ENCODE measurements around the gene ELAPOR1.

ELAPOR1 gene

DNA sequence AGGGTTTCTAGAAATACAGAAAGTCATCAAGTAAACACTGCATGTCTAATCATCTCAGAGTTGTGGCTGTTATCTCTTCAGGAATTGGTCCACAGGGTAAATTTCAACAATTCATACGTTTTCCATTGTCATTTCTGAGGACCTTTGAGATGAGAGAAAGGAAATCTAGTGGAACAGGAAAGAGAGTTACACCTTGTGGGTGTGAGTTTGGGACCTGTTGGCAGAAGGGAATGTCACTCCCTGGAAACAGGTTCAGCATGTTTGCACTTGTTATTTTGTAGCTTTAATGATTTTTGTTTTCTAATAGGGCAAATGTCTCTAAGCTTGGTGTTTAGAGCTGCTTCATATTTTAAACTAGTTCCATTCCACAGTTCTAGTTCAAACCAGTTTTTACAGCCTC, 17.8 kb upstream of the ELAPOR1 start:
- 100% methylated on average over 1 of the region's 1 CpG for WGBS, 2 experiments (ENCODE audit: insufficient coverage in 2 of 2)
- H3K27ac ChIP-seq (ENCODE audit: low read depth, low read length, severe bottlenecking) = no peak overlapping the region

DNA sequence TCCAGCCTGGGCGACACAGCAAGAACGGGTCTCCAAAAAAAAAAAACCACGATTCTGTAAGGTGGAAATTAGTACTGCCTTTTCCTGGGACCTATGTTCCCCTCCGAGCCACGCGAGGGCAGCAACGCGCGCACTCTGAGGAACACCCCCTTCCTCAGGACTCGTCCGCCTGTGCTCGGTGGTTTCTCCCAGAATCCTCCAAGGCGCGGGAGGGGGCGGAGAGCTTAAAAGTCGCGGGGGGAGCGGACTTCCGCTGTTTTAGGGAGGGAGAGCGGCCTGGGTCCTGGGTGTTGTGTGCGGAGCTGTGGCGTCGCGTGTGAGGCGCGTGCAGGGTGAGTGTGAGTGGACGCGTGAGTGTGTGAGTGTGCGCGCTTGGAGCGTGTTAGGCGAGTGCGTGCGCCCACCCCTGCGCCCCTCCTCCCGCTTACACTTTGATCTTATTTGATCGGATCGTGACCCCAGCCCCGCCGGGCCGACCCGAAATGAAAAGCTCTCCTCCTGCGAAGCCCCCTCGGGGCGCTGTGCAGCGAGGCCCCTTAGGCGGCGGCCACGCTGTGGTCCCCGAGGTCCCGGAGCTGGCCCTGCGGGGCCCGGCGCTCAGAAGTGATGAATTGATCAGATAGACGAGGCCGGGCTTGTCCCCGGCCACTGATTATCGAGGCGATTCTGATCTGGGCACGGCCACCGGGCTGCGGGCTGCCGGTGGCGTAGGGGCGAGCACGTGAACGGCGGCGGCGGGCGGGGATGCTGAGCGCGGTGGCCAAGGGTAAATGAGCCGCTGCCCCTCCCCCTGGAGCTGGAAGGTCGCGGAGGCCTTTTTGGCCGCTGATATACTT, 13.8 kb upstream of the ELAPOR1 start:
- WGBS, 2 experiments (ENCODE audit: insufficient coverage in 2 of 2) = 1% methylated on average over 36 to 48 of the region's 77 CpGs

More for the DNA sequence above, 17.8 kb upstream of the ELAPOR1 start:
- Histone ChIP-seq H3K9me3 (ENCODE audit: control insufficient read depth, low read length) (no peaks in the 10 kb centered on the region), H3K4me3 (ENCODE audit: extremely low read depth, insufficient read depth, low read length, poor library complexity, severe bottlenecking) (no peak overlapping the region), H3K36me3 (ENCODE audit: control insufficient read depth, insufficient read depth, low read length) (peaks cover 26% of the 10 kb centered on the region), H3K4me1 (ENCODE audit: control insufficient read depth, insufficient read depth, low read length, poor library complexity, severe bottlenecking) (no peaks in the 10 kb centered on the region)

DNA sequence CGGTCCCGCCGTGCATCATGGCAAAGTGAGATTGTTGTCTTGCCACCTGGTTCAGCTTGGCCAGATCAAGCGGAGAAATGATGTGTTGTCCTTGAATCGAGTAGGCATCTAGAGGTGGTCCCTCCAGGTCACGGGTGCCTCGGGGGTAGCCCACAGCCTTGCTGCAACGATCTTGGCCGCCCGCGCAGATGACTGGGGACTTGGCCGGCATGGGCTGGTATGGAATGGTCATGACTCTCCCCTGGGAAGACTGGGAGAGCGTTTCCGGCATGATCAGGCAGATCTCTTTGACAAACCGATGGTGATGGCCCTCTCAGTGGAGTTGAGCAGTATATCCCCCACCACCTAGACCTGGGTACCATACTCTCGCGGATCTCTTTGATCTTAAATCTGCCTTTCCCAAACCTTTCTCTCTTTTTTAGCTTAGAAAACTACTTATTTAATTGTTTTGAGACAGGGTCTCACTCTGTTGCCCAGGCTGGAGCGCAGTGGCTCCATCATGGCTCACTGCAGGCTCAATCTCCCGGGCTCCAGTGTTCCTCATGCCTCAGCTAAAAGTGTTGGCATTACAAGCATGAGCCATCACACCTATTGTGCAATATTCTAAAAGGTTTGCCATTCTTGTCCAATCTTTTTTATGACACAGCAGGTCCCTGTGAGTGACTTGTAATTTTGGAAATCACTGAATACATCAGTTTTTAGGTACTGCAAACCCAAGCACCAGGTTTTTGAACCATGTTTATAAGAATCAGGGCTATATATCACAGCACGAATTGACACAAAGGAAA, 9.4 kb upstream of the ELAPOR1 start:
- Histone ChIP-seq H3K27ac (ENCODE audit: low read depth, low read length, severe bottlenecking) (no peak overlapping the region), H3K36me3 (ENCODE audit: control insufficient read depth, insufficient read depth, low read length) (peaks cover 19% of the 10 kb centered on the region), H3K9me3 (ENCODE audit: control insufficient read depth, low read length) (no peaks in the 10 kb centered on the region), H3K4me3 (ENCODE audit: extremely low read depth, insufficient read depth, low read length, poor library complexity, severe bottlenecking) (no peak overlapping the region), H3K4me1 (ENCODE audit: control insufficient read depth, insufficient read depth, low read length, poor library complexity, severe bottlenecking) (no peaks in the 10 kb centered on the region)
- WGBS, 2 experiments (ENCODE audit: insufficient coverage in 2 of 2) = 91 to 96% methylated on average over 19 to 20 of the region's 20 CpGs

More for the DNA sequence above, 13.8 kb upstream of the ELAPOR1 start:
- H3K4me3 ChIP-seq (ENCODE audit: extremely low read depth, insufficient read depth, low read length, poor library complexity, severe bottlenecking) = peak overlapping the region; percentile 87
- peak overlapping the region; percentile 88 for H3K27ac ChIP-seq (ENCODE audit: low read depth, low read length, severe bottlenecking)
- H3K36me3 ChIP-seq (ENCODE audit: control insufficient read depth, insufficient read depth, low read length) = peaks cover 27% of the 10 kb centered on the region
- H3K4me1 ChIP-seq (ENCODE audit: control insufficient read depth, insufficient read depth, low read length, poor library complexity, severe bottlenecking) = no peaks in the 10 kb centered on the region
- no peaks in the 10 kb centered on the region for H3K9me3 ChIP-seq (ENCODE audit: control insufficient read depth, low read length)

DNA sequence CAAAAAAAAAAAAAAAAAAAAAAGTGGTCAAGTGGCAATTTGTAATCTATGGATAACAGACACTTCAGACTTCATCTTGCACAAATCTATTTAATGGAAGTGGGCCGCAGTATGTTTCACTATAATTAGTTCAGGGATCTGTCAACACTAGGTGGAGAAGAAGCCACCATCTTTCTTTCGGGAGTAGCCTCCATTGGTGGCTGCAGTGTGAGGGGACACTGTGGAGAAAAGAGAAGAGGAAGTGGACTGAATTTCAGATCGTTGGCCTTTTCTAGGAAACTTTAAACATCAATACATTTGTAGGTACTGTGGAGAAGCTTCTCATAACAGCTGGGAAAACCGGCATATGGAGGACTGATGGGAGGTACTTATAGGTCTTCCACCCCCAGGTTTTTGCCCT, 8.0 kb upstream of the ELAPOR1 start:
- H3K27ac ChIP-seq (ENCODE audit: low read depth, low read length, severe bottlenecking) = no peak overlapping the region
- H3K9me3 ChIP-seq (ENCODE audit: control insufficient read depth, low read length) = no peaks in the 10 kb centered on the region
- no peak overlapping the region for H3K4me3 ChIP-seq (ENCODE audit: extremely low read depth, insufficient read depth, low read length, poor library complexity, severe bottlenecking)
- H3K36me3 ChIP-seq (ENCODE audit: control insufficient read depth, insufficient read depth, low read length) = peaks cover 19% of the 10 kb centered on the region
- WGBS, 2 experiments (ENCODE audit: insufficient coverage in 2 of 2) = 74 to 100% methylated on average over 2 to 3 of the region's 4 CpGs
- H3K4me1 ChIP-seq (ENCODE audit: control insufficient read depth, insufficient read depth, low read length, poor library complexity, severe bottlenecking) = no peaks in the 10 kb centered on the region

DNA sequence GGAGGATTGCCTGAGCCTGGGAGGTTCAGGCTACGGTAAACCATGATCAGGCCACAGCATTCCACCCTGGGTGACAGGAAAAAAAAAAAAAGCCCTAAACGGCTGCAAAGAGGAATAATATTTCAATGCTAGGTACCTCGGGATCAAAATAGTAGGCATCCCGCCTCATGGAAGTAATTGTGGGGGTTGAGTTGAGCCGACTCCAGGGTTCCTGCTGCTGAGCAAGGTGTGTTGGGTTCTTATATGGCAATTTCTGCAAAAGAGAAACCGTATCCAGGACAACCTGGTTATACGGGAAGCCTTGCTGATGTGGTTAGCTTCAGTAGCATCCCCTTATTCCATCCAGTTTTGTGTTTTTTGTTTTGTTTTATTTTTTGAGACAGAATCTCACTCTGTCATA, 6.1 kb upstream of the ELAPOR1 start:
- no peak overlapping the region for H3K4me3 ChIP-seq (ENCODE audit: extremely low read depth, insufficient read depth, low read length, poor library complexity, severe bottlenecking)
- no peak overlapping the region for H3K27ac ChIP-seq (ENCODE audit: low read depth, low read length, severe bottlenecking)
- H3K4me1 ChIP-seq (ENCODE audit: control insufficient read depth, insufficient read depth, low read length, poor library complexity, severe bottlenecking) = no peaks in the 10 kb centered on the region
- H3K36me3 ChIP-seq (ENCODE audit: control insufficient read depth, insufficient read depth, low read length) = peaks cover 6% of the 10 kb centered on the region
- WGBS, 2 experiments (ENCODE audit: insufficient coverage in 2 of 2) = 78 to 89% methylated on average over 5 to 6 of the region's 7 CpGs
- no peaks in the 10 kb centered on the region for H3K9me3 ChIP-seq (ENCODE audit: control insufficient read depth, low read length)

DNA sequence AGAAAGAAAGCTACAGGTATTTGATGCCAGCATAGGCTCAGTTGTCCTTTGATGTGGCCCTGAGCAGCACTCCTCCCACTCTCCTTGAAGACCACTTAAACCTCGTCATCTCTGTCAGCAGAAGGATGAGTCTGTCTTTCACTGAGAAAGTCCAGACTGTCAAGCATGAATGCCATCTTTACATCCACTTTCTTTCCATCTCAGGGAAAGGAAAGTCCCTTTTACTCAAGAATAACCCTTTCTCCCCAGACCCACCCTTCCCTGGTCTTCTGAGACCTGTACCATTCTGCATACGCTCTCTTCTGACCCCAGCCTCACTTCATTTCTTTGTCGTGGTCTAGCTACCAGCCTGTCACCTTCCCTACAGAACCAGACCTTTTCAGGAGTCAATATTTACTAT, 4.0 kb upstream of the ELAPOR1 start:
- no peak overlapping the region for H3K4me3 ChIP-seq (ENCODE audit: extremely low read depth, insufficient read depth, low read length, poor library complexity, severe bottlenecking)
- H3K4me1 ChIP-seq (ENCODE audit: control insufficient read depth, insufficient read depth, low read length, poor library complexity, severe bottlenecking) = no peaks in the 10 kb centered on the region
- H3K27ac ChIP-seq (ENCODE audit: low read depth, low read length, severe bottlenecking) = no peak overlapping the region
- H3K36me3 ChIP-seq (ENCODE audit: control insufficient read depth, insufficient read depth, low read length) = no peaks in the 10 kb centered on the region
- no peaks in the 10 kb centered on the region for H3K9me3 ChIP-seq (ENCODE audit: control insufficient read depth, low read length)
- 69 to 73% methylated on average over 3 of the region's 3 CpGs for WGBS, 2 experiments (ENCODE audit: insufficient coverage in 2 of 2)

DNA sequence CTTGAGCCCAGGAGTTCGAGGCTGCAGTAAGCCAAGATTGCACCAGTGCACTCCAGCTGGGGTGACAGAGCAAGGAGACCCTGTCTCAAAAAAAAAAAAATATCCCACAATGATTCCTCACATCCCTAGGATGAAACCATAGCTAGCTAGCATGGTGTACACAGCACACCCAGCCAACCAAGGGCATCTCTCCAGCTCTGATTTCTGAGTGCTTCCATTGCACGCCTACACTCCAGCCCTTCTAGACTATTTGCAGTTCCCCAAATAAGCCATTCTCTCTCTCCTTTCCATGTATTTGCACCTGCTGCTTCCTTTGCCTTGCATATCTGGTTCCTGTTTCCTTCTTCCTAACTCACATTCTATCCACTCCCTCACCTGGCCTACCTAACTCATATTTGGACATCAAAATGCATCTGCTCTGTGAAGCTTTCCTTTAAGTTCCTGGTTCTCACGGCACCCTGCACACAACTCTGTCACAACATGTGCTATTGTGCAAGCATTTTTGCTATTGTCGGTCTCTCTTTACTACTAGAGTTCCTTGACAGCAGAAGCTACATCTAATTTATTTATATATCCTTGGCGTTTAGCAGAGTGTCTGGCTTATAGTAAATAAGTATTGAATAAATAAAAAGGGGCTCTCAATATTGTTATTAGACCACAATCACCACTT, 2.4 kb upstream of the ELAPOR1 start:
- no peaks in the 10 kb centered on the region for H3K9me3 ChIP-seq (ENCODE audit: control insufficient read depth, low read length)
- H3K4me1 ChIP-seq (ENCODE audit: control insufficient read depth, insufficient read depth, low read length, poor library complexity, severe bottlenecking) = no peaks in the 10 kb centered on the region
- H3K36me3 ChIP-seq (ENCODE audit: control insufficient read depth, insufficient read depth, low read length) = no peaks in the 10 kb centered on the region
- H3K4me3 ChIP-seq (ENCODE audit: extremely low read depth, insufficient read depth, low read length, poor library complexity, severe bottlenecking) = no peak overlapping the region
- no peak overlapping the region for H3K27ac ChIP-seq (ENCODE audit: low read depth, low read length, severe bottlenecking)
- 86 to 94% methylated on average over 3 of the region's 5 CpGs for WGBS, 2 experiments (ENCODE audit: insufficient coverage in 2 of 2)

DNA sequence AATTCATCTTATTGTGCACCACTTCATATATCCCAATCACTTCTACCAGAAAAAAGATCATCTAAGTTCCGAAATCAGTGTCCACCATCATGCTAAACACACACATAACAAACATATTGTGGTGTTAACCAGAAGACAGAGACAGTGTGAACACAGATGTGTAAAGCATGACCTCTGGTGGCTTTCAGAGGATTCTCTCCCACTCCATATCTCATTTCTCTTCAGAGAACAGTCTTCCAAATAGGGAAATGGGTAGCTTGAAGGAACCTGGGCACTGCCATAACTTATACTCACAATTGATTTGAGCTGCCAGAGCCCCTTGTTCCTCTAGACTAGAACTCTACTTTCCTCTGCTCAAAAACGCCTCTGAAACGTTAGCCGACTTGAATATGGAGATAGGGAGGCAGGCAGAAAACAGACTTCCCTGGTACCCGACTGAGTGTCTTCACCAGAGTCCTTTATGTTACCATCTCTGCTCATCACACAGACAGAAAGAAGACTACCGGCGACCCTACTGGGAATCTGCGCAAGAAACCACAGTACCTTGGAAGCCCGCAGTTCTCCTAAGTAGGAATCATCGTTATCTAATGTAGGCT, 1.8 kb upstream of the ELAPOR1 start:
- 44 to 48% methylated on average over 2 to 6 of the region's 10 CpGs for WGBS, 2 experiments (ENCODE audit: insufficient coverage in 2 of 2)
- no peaks in the 10 kb centered on the region for H3K36me3 ChIP-seq (ENCODE audit: control insufficient read depth, insufficient read depth, low read length)
- no peak overlapping the region for H3K4me3 ChIP-seq (ENCODE audit: extremely low read depth, insufficient read depth, low read length, poor library complexity, severe bottlenecking)
- H3K4me1 ChIP-seq (ENCODE audit: control insufficient read depth, insufficient read depth, low read length, poor library complexity, severe bottlenecking) = no peaks in the 10 kb centered on the region
- H3K9me3 ChIP-seq (ENCODE audit: control insufficient read depth, low read length) = no peaks in the 10 kb centered on the region
- peak overlapping the region; percentile 65 for H3K27ac ChIP-seq (ENCODE audit: low read depth, low read length, severe bottlenecking)

DNA sequence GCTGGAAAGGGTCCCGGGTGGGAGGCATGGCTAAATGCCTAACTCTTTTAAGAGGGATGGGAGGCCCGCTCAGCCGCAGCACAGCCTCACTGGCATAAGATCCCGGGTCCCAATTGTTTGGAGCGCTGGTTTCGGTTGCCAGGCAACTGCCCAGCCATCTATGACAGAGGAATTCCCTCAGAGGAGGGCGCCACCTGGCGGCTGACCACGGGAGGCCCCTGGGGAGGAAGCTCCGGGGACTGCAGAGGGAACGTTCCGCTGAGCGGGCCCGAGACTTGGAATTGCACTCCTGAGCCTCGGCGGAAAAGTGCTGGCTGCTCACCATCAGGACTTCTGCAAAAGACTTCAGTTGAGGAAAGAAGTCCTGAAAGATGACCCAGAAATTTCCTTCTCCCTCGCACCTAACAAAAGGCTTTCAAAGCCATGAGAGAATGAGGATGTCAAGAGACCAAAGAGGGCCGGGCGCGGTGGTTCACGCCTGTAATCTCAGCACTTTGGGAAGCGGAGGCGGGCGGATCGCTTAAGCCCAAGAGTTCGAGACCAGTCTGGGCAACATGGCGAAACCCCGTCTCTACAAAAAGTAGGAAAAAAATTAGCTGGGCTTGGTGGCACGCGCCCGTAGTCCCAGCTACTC, 1.1 kb upstream of the ELAPOR1 start:
- Histone ChIP-seq H3K36me3 (ENCODE audit: control insufficient read depth, insufficient read depth, low read length) (no peaks in the 10 kb centered on the region), H3K4me1 (ENCODE audit: control insufficient read depth, insufficient read depth, low read length, poor library complexity, severe bottlenecking) (no peaks in the 10 kb centered on the region), H3K27ac (ENCODE audit: low read depth, low read length, severe bottlenecking) (peak overlapping the region; percentile 65), H3K9me3 (ENCODE audit: control insufficient read depth, low read length) (no peaks in the 10 kb centered on the region), H3K4me3 (ENCODE audit: extremely low read depth, insufficient read depth, low read length, poor library complexity, severe bottlenecking) (no peak overlapping the region)
- 11 to 12% methylated on average over 28 to 30 of the region's 31 CpGs for WGBS, 2 experiments (ENCODE audit: insufficient coverage in 2 of 2)

DNA sequence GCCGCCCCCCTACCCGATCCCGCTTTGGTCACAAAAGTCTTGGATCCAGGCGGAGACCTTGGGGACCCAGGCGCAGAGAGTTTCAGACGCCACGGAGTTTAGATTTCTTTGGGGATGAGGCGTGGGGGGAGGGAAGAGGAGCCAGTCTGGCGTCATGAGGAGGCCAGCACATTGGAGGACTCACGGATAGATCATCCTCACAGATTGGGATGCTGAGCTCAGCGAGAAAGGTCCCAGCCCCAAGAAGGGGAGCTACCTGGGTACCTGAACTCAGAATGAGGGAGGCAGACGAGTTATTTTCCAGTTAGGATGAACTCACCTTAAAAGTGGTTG, 393 bp downstream of the ELAPOR1 start:
- H3K4me1 ChIP-seq (ENCODE audit: control insufficient read depth, insufficient read depth, low read length, poor library complexity, severe bottlenecking) = no peaks in the 10 kb centered on the region
- 10 to 13% methylated on average over 9 to 12 of the region's 12 CpGs for whole genome bisulfite sequencing, 2 experiments (ENCODE audit: insufficient coverage in 2 of 2)
- H3K4me3 ChIP-seq (ENCODE audit: extremely low read depth, insufficient read depth, low read length, poor library complexity, severe bottlenecking) = peak overlapping the region; percentile 16
- H3K27ac ChIP-seq (ENCODE audit: low read depth, low read length, severe bottlenecking) = no peak overlapping the region
- H3K36me3 ChIP-seq (ENCODE audit: control insufficient read depth, insufficient read depth, low read length) = no peaks in the 10 kb centered on the region
- no peaks in the 10 kb centered on the region for H3K9me3 ChIP-seq (ENCODE audit: control insufficient read depth, low read length)
